Measurements from ENCODE around the gene ACTL7B.
"Not testable (repeated sequence)": the region's sequence is repeated elsewhere in the genome, so short reads cannot be mapped to it uniquely, and the experiment has no call there.

ACTL7B gene

DNA sequence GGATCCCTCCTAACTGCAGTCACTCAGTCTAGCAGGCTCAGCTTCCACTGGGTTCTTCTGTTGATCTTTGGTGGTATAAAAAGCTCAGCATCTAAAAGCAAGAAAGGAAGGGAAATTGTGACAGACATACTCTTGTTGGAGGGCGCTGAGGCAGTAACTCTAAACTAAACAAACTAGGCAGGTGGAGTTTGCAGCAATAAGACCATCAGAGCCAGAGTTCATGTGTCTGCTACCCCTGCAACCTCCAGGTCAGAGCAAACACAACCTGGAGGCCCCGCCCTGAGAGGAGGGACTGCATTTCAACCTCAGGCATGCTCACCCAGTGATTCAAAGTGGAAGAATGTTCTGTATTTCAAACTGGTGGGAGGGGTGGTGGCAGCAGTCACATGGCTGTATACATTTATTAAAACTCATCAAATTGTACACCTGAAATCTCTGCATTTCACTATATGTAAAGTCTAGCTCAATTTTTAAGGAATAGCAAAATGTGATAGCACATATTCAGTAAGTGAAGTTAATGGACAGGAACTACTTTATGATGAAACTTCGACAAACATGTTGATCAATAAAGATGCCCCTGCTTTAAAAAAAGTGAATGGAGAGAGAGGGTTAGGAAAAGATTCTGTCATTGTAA is 13.4 kb upstream of the ACTL7B start:
- DNase-seq (ENCODE audit: low spot score): peak; percentile 64

DNA sequence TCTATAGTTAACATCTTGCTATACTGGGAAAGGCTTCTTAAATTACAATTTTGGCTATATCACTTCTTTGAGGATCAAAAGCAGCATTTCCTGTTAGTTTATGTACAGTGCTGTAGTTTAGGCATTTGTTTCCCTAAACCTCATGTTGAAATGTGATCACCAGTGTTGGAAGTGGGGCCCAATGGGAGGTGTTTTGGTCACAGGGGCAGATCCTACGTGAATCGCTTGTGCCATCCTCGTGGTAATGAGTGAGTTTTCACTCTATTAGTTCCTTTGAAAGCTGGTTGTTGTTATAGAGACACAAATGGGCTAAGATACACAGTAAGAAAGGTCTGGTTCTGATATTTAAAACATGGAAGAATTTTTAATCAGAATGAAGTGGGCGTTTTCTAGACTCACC is 12.0 kb upstream of the ACTL7B start:
- no peak for DNase-seq (ENCODE audit: low spot score)

DNA sequence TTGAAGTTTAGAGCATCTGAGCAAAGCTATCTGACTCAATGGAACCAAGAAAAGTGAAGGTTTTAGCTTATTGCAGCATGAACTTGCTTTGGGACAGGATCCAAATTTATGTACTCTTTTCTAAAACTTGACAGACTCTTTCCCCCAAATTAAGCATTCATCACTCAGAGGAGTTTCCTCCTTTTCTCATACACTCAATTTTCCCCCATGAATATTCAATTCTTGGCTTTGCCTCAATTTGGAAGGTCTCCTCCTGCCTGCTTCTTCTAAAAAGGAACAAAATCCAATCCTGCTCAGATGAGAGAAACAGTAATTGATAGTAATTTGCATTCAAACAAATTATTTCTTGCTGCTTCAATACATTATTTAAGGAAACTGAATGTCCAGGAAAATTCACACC is 11.3 kb upstream of the ACTL7B start:
- no peak for DNase-seq (ENCODE audit: low spot score)

DNA sequence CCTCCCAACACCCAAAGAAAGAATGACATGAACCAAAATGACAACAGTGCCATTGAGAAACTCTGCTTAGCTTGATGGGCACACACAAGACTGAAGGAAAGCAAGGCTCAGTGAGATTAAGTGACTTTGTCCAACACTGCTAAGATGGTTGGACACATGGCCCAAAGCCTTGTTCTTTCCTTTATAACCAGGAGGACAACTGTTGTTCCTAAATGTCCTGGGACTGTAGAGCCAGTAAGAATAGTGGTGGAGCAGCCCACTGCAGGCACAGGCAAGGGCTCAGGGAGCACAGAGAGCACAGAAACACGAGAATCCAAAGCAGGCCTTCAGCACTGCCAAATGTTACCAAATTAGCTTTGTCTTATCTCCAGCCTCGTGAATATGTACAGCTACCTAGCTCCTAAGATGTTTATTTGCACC is 10.2 kb upstream of the ACTL7B start:
- DNase-seq (ENCODE audit: low spot score): no peak

DNA sequence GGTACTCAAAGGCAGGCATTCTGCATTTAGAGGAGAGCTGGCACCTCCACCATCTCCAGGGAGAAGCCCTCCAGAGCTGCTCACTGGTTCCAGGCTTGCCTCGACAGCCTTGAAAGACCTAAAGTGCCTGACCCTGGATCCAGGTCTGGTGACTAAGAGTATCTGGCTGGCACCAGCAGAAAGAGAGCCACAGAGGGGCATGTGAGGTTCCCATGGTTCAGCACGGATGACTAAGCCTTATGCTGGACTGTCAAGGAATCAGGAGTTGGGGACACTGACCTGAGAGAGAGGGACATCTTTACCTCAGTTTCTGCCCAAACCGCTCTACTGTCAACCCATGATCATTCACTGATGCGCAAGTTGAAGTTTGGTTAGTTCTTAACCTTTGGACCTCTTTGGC is 9.3 kb upstream of the ACTL7B start:
- DNase-seq (ENCODE audit: low spot score): no peak

DNA sequence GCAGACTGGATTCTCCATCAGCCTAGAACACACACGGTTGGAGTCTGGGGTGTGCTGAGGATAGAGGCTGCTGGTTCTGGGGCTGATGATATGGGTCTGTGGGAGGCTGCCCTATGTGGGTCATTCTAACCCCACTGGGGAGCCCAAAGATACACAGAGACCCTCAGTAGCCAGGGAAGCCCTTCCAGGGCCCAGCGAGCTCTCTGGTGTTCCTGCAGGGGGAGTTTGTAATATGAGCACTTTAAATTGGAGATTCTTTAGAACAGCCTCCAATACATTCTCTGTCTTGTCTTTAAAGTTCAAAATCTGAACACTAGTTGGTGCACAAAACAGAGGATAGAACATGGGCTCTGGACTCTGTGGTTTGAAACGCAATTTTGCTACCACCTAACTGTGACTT is 8.7 kb upstream of the ACTL7B start:
- no peak for DNase-seq (ENCODE audit: low spot score)

DNA sequence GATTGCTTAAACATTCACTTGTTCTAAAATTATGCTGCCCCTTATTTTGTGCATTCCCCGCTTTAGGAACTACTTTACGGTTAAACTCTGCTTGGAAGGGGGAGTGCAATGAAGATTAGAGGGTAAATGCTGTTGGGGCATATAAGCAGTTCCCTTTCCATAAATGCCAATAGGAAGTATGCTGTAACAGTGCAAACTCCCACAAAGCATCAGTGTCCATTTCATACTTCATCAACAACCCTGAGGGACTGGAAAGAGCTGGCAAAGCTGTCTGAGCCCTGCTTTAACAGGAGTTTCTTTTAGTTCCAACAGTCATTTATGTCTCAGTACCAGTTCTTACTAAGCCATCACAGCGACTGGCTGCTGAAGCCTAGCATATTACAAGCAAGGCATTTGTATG is 8.1 kb upstream of the ACTL7B start:
- DNase-seq (ENCODE audit: low spot score): no peak

DNA sequence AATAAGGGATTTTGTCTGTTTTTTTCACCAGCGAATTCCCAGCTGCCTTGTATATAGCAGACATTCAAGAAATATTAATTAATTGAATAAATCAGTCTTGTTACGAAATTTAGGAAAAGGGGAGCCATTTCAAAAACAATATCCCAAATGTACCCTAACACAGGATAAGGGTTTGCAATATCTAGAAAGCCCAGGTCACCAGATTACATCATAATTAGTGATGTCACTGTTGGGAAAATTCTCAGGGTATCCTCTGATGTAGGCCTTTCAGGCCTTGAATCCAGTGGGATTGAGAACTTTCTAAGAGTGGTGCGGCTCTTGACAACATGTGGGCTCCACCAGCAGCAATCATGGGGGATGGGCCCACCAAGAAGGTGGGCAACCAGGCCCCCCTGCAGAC is 6.2 kb upstream of the ACTL7B start, which contains the start of gene ACTL7A:
ACTL7A (plus strand) TSS at position 270 of the 400 bp plus-strand sequence; CDS start at position 327, 57 bp downstream.
- no peak for DNase-seq (ENCODE audit: low spot score)

DNA sequence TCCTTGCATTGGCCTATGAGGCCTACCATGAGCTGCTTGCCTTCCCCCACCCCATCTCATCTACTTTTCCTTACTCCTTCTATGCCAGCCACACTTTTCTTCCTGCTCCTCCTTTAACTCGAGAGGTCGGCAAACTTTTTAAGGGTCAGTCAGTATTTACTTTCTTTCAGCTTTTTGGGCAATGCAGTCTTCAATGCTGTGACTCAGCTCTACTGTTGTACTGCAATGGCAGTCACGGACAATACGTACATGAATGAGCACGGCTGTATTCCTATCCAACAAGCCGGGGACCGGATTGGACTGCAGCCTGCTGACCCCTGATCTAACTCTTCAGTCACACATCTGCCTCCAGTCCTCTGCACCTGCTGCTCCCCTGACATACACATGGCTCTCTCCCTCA is 5.7 kb upstream of the ACTL7B start:
- DNase-seq (ENCODE audit: low spot score): no peak

DNA sequence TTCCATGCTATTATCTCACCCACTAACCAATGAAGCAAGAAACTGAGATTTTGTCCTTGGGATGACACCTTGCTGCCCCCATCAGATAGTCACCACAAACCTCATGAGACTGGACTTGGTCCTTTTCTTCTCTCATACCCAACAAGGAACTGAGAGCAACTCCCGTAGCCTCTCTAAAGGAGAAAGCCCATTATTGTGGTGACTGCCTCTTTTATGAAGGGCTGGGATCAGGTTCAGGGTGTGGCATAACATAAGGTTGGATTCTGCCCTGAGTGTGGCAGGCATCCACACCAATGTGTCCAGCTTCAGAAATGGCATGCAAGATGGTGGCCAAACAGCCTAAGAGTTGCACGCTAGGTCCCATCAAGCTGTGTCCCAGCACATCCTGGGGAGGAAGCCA is 5.0 kb upstream of the ACTL7B start:
- no peak for DNase-seq (ENCODE audit: low spot score)

DNA sequence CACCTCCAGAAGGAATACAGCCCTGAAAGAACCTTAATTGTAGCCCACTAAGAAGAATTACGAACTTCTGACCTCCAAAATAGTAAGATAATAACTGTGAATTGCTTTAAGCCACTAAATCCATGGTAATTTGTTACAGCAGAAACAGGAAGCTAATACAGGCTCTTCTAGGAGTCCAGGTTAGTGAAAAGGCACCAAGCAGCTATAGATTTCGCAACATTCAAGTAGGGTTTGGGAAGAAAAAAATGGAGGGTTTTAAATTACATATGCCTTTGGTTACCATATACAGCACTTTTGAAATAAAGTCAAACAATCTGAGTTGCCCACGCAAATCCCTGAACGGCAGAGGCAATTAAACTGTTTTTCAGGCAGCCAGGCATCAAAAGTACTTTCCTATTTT is 4.6 kb upstream of the ACTL7B start:
- no peak for DNase-seq (ENCODE audit: low spot score)

DNA sequence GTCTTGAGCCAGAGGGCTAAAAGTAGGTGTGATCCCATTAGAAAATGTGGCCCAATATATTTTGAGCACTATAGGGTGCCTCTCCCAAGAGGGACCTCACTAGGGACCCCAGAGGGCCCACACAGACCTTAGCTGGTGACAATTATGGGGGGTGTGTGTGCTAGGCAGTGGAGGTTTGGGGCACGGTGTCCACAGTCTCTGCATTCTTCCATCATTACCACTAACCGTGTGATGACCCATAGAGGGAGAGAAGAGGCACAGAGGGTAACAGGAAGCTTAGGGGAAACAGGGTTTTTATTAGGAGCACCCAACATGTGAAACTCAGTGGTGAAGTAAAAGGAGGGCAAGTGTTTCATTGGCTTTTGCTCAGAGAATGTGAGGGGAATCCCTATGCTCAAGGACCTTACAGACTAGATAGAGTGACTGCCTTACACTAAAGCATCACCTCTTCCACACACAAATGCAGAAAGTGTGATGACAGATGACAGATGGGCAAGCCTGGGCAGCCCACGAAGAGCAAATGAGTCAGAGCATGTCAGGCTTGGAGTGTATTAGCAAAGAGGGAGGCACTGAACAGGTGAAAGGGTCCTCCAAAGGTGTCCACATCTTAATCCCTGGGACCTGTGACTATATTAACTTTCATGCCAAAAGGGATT is 3.8 kb upstream of the ACTL7B start:
- no peak for DNase-seq (ENCODE audit: low spot score)

DNA sequence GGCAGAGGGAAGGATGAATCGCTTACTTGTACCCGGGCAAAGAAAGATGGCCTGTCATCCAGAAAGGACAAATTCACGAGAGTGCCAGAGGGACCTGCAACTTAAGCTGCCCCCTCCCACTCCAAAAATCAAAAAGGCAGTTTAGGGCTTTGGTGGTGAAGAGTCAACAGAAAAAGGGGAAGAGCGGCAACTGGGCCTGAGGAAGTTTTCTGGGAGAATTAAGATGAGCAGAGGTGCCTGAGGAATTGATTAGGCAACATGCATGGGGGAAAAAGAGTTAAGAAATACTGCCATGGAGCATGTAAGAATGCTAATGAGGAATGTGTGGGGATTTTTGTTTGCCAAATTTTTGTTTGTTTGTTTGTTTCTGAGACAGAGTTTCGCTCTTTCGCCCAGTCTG is 1.8 kb upstream of the ACTL7B start:
- DNase-seq (ENCODE audit: low spot score): no peak

DNA sequence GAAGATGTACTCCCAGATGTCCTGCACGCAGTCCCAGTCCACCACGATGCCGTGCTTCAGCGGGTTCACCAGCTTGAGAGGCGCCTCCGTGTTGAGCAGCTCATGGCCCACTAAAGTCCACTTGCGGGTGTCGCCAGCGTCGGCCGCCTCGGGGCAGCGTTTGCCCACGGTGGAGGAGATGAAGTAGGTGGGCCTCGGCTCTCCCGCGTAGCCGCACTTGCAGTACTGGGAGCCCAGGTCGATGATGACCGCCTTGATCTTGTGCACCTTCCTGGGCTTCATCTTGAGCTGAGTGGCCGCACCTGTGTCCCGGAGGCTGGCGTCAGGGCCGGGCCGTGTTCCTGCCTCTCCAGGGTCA is 278 bp downstream of the ACTL7B start:
- DNase-seq (ENCODE audit: low spot score): no peak

DNA sequence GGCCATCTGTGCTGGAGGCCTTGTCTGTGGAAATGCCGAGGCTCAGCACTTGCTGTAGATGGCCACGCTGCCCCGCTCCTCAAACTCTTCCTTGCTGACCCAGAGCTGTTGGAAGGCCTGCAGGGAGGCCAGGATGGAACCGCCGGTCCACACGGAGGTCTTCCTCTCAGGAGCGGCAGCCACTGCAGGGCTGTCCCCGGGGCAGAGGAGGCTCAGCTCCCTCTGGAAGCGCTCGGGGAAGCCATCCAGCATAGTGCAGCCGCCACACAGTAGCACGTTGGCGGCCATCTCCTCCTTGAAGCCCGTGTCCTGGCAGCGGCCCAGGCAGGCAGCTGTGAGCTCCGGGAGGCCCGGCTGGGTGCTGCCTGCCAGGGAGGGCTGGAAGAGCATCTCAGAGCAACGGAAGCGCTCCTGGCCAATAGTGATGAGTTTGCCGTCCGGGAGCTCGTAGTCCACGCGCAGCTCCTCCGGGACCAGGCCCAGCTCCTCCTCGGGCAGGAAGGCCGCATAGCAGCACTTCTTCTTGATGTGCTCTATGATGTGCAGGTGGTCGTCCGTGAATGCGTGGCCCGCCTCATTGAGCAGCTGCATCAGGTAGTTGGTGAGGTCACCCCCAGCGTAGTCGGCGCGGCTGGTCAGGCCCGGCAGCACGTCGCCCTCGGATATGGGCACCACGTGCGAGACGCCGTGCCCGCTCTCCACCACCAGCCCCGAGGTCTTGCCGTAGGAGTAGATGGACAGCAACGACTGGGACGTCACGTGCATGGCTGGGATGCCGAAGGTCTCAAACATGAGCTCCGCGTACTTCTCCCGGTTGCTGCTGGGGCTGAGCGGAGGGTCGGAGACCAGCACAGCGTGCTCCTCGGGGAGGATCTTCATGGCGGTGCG is 901 bp downstream of the ACTL7B start:
- no peak for DNase-seq (ENCODE audit: low spot score)

DNA sequence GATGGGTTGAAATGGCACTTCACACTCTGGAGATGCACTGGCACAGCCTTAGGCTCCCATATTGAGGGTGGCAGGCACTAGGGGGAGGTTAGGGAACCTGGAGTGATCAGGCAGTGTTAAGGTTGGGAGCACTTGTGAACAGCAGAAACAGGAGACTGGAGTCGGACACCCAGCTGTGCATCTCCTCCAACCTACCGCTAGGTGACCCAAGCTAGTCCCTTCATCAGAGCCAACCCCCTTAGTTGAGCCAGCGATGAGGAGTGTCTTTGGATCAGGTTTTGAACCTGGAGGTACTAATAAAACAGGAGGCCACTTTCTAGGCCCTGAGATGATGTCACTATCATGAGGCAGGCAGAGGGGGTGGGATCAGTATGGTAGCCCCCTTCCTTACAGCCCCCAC is 1.7 kb downstream of the ACTL7B start:
- DNase-seq (ENCODE audit: low spot score): no peak

DNA sequence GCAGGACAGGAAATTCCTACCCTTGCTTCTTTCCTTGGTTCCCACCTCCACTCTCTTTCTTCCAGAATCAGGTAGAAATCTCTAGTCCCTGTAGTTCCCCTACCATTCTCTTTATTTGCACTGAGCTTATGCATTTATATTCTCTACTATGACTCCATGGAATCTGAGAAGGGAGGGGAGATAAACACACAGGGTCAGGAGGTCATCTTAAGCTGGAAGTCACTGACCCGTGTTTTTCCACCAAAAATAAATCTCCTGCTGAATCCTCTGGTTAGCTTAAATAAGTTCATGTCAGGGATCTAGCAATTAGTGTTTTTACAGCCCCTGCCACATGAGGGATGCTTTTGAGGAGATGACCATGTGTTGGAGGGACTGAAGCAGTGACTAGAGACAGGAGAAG is 3.7 kb downstream of the ACTL7B start:
- no peak for DNase-seq (ENCODE audit: low spot score)

DNA sequence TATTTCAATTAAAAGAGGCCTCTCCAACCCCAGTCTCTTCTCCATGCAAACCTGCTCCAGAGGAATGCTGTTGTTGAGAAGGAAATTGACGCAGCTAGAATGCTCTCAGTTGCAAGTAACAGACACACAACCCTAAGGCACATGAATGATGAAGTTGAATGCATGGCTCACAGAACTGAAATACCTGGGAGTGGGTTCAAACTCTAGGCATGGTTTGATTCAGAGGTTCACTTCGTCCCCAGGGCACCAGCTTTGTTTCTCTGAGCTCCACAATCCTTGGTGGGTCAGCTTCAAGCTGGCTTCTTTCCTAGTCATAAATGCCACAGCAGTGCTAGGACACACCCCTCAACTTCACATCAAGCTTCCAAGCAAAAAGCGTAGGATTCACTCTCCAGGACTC is 4.6 kb downstream of the ACTL7B start:
- no peak for DNase-seq (ENCODE audit: low spot score)

DNA sequence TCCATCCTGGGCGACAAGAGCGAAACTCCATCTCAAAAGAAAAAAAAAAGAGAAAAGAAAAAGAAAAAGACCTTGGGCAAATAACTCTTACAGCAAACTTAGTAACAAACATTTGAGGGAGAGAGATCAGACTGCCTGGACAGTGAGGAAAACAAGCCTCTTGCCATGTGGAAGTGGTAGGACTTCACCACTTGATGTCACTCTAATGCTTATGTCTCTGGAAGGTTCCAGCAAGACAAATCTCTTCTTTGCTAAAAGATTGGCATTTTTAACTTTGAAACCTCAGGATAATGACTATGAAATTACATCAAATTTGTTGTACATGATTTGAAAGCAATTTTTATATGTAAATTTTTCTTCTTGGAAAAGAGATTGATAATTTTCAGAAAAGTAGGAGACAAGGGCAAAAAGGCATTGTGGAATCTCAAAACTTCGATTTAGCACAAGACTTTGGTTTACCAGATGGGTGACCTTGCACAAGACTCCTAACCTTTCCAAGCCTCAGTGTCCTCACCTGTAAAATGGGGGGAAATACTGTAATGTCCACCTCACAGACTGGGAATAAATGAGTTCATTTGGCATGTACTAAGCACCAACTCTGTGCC is 5.4 kb downstream of the ACTL7B start:
- DNase-seq (ENCODE audit: low spot score): peak; percentile 37

DNA sequence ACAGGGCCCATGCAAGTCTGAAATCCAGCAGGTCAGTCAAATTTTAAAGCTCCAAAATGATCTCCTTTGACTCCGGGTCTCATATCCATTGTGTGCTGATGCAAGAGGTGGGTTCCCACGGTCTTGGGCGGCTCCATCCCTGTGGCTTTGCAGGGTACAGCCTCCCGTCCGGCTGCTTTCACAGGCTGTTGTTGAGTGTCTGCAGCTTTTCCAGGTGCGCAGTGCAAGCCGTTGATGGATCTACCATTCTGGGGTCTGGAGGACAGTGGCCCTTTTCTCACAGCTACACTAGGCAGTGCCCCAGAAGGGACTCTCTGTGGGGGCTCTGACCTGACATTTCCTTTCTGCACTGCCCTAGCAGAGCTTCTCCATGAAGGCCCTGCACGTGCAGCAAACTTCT is 7.5 kb downstream of the ACTL7B start:
- DNase-seq (ENCODE audit: low spot score): not testable (repeated sequence)

DNA sequence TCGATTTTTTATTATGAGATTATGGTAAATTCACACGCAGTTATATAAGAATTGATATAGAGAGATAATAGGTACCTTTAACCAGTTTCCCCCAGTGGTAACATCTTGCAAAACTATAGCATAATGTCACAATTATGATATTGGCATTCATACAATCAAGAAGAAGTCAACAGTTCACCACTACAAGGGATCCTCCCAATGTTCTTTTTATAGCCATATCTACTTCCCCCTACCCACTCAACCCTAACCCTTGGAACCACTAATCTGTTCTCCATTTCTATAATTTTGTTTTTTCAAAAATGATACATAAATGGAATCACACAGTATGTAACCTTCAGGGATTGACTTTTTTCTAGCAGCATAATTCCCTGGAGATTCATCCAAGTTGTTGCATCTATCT is 9.8 kb downstream of the ACTL7B start:
- no peak for DNase-seq (ENCODE audit: low spot score)

DNA sequence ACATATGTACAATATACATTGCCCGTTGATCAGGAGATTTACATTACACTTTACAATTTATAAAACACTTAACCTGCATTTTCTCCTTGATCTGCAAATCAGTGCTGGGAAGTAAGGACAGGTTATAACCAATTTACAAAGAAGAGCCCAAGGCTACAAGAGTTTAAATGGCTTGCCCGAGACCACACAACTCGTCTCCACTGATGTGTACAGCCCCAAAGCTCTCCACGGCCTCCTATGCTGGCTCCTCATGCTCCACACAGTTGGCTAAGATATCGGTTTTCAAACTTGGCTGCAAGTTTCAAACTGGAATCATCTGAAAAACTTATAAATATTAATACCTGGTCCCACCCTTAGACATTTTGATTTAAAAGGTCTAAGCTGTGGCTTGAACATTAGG is 10.3 kb downstream of the ACTL7B start:
- no peak for DNase-seq (ENCODE audit: low spot score)

DNA sequence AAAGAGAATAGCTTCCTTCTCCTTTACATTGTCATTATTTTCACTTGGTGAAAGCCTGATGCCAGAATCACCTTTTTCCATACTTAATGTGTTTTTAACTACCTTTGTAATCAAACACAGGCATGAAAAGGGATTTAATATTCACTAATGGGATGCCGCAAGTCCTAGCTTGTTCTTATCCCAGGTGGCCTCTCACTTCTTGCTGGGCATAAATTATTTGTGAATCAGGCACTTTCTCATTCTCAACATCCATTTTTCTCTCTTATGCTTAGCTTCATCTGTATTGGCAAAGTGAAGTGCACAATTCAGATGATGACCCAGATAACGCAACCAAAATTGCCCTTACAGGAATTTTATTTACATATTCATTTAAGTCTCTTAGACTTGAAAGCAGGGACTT is 10.9 kb downstream of the ACTL7B start:
- no peak for DNase-seq (ENCODE audit: low spot score)
